Keratinocyte (primary cell): ENCODE data around the gene MLLT3.

Experiments
- EZH2 ChIP-seq: IDR thresholded peaks from one replicate; pipeline ENCODE4 v1.6.1; 2012; ENCODE audit warnings: inconsistent platforms, mild to moderate bottlenecking, low read length, moderate library complexity
- TF ChIP-seq, protein P1 (sequence below), 3 experiments: IDR thresholded peaks in 1 of 3; conservative IDR thresholded peaks in 1 of 3; optimal IDR thresholded peaks in 1 of 3; 2 replicates in 2 of 3; 3 replicates in 1 of 3; pipeline versions ENCODE3 to v1.5.1; 2011; ENCODE audit warnings: low read length in 3 of 3, mild to moderate bottlenecking in 3 of 3, moderate library complexity in 2 of 3, control low read depth in 1 of 3, inconsistent platforms in 1 of 3; ENCODE audit not compliant: insufficient read depth in 2 of 3; ENCODE audit errors: extremely low read depth in 1 of 3

DNA sequence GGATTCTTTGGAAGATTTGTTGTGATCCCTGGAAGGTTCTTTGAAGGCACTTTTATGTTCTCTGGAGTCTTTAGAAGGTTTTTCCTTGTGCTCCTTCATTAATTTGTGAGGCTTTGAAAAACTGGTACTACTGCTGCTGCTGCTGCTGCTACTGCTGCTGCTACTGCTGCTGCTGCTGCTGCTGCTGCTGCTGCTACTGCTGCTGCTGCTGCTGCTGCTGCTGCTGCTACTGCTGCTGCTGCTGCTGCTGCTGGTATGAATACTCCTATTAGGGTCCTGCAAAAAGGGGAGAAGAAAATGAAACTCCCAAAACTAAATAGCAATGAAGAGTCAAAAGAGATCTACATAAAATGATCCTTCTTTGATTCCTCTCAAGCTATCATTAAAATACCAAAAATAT is 208.1 kb downstream of the MLLT3 start:
- TF ChIP-seq, protein P1, sequence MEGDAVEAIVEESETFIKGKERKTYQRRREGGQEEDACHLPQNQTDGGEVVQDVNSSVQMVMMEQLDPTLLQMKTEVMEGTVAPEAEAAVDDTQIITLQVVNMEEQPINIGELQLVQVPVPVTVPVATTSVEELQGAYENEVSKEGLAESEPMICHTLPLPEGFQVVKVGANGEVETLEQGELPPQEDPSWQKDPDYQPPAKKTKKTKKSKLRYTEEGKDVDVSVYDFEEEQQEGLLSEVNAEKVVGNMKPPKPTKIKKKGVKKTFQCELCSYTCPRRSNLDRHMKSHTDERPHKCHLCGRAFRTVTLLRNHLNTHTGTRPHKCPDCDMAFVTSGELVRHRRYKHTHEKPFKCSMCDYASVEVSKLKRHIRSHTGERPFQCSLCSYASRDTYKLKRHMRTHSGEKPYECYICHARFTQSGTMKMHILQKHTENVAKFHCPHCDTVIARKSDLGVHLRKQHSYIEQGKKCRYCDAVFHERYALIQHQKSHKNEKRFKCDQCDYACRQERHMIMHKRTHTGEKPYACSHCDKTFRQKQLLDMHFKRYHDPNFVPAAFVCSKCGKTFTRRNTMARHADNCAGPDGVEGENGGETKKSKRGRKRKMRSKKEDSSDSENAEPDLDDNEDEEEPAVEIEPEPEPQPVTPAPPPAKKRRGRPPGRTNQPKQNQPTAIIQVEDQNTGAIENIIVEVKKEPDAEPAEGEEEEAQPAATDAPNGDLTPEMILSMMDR (optimal IDR thresholded peaks at IDR 0.05 in 1 of 3, IDR thresholded peaks at IDR 0.05 in 1 of 3, conservative IDR thresholded peaks at IDR 0.05 in 1 of 3; ENCODE audit: extremely low read depth in 1 of 3, insufficient read depth in 2 of 3, low read length in 3 of 3) = no peak
- TF ChIP-seq EZH2 = no peak
